ENCODE measurements around the gene TMEM272.

Gene TMEM272

GRCh38 chr13:51778392-51778791 lies 66.6 kb downstream of the TMEM272 start:
- no peak overlapping the region for H3K4me3 ChIP-seq (ENCODE audit: control insufficient read depth, low read depth, low read length)
- DNase-seq (ENCODE audit: low read depth): no peak
- TF ChIP-seq CTCF (IDR thresholded peaks at IDR 0.05; ENCODE audit: control insufficient read depth, insufficient read depth, low read depth, low read length, missing control alignments): no peak

GRCh38 chr13:51777921-51778320 lies 67.1 kb downstream of the TMEM272 start:
- no peak overlapping the region for H3K4me3 ChIP-seq (ENCODE audit: control insufficient read depth, low read depth, low read length)
- no peak for DNase-seq (ENCODE audit: low read depth)
- TF ChIP-seq CTCF (IDR thresholded peaks at IDR 0.05; ENCODE audit: control insufficient read depth, insufficient read depth, low read depth, low read length, missing control alignments): no peak

- no peak for DNase-seq (ENCODE audit: low read depth)
- TF ChIP-seq CTCF (IDR thresholded peaks at IDR 0.05; ENCODE audit: control insufficient read depth, insufficient read depth, low read depth, low read length, missing control alignments): no peak
- H3K4me3 ChIP-seq (ENCODE audit: control insufficient read depth, low read depth, low read length): no peak overlapping the region
These were observed 68.8 kb downstream of the TMEM272 start for GRCh38 chr13:51776179-51776578.

- no peak for TF ChIP-seq CTCF (IDR thresholded peaks at IDR 0.05; ENCODE audit: control insufficient read depth, insufficient read depth, low read depth, low read length, missing control alignments)
- H3K4me3 ChIP-seq (ENCODE audit: control insufficient read depth, low read depth, low read length): no peak overlapping the region
- no peak for DNase-seq (ENCODE audit: low read depth)
These were observed 71.5 kb downstream of the TMEM272 start for GRCh38 chr13:51773515-51773914.

GRCh38 chr13:51772781-51773180 lies 72.2 kb downstream of the TMEM272 start:
- H3K4me3 ChIP-seq (ENCODE audit: control insufficient read depth, low read depth, low read length): no peak overlapping the region
- no peak for DNase-seq (ENCODE audit: low read depth)

GRCh38 chr13:51772105-51772455 lies 72.9 kb downstream of the TMEM272 start:
- no peak overlapping the region for H3K4me3 ChIP-seq (ENCODE audit: control insufficient read depth, low read depth, low read length)
- no peak for TF ChIP-seq CTCF (IDR thresholded peaks at IDR 0.05; ENCODE audit: control insufficient read depth, insufficient read depth, low read depth, low read length, missing control alignments)
- DNase-seq (ENCODE audit: low read depth): no peak

More at GRCh38 chr13:51772781-51773180, 72.2 kb downstream of the TMEM272 start:
- no peak for TF ChIP-seq CTCF (IDR thresholded peaks at IDR 0.05; ENCODE audit: control insufficient read depth, insufficient read depth, low read depth, low read length, missing control alignments)

Data from AG09309 (cell line).